HEK293 (cell line): ENCODE data around the gene MPDU1.

Experiments used
- CTCF ChIA-PET: fragments of 350-600 bp; formaldehyde crosslinking; extraction: SDS; loops from one replicate; lab custom pipeline; 2021; ENCODE audit warnings: antibody characterized with exemption; lab: Yijun Ruan, JAX
- POLR2A ChIA-PET: fragments of 300-600 bp; formaldehyde crosslinking; extraction: SDS; loops from one replicate; lab custom pipeline; 2020; ENCODE audit warnings: antibody characterized with exemption, inconsistent platforms; lab: Yijun Ruan, JAX
- H3K27ac ChIP-seq: fragments of 200-500 bp; sonication (Bioruptor generic); 2 replicates; pipeline ENCODE4 v1.5.1; 2014; ENCODE audit warnings: low read depth, low read length, control low read depth, inconsistent platforms; ENCODE audit errors: extremely low read depth
- H3K36me3 ChIP-seq, 2 experiments: fragments of 200-500 bp in 1 of 2; sonication (Bioruptor generic) in 1 of 2; 1 replicate in 1 of 2; 2 replicates in 1 of 2; pipeline ENCODE4 v1.5.1; 2014 to 2017; ENCODE audit warnings: inconsistent platforms in 2 of 2, low read length in 2 of 2; ENCODE audit not compliant: control insufficient read depth in 2 of 2, insufficient read depth in 1 of 2
- H3K4me1 ChIP-seq: fragments of 200-500 bp; sonication (Bioruptor generic); 2 replicates; pipeline ENCODE4 v1.5.1; 2014; ENCODE audit warnings: mild to moderate bottlenecking, low read length, inconsistent platforms; ENCODE audit not compliant: control insufficient read depth, insufficient read depth
- H3K4me3 ChIP-seq: 2 replicates; pipeline ENCODE4 v1.5.1; 2011; ENCODE audit warnings: low read depth, mild to moderate bottlenecking, control low read depth, low read length, moderate library complexity
- H3K9me3 ChIP-seq: fragments of 200-500 bp; sonication (Bioruptor generic); 2 replicates; pipeline ENCODE4 v1.5.1; 2014; ENCODE audit warnings: low read depth, low read length, inconsistent platforms; ENCODE audit not compliant: control insufficient read depth, insufficient read depth
- ATF2 ChIP-seq: fragments of 450-650 bp; formaldehyde crosslinking; IDR thresholded peaks from 2 replicates; pipeline ENCODE4 v1.5.1; 2016; ENCODE audit warnings: missing biosample characterization, missing genetic modification characterization, low read depth
- BCL6B ChIP-seq: fragments of 450-650 bp; formaldehyde crosslinking; IDR thresholded peaks from 2 replicates; pipeline ENCODE4 v1.5.1; 2017; ENCODE audit warnings: missing biosample characterization, missing genetic modification characterization
- FEZF1 ChIP-seq: fragments of 450-650 bp; formaldehyde crosslinking; IDR thresholded peaks from 2 replicates; pipeline ENCODE4 v1.5.1; 2016; ENCODE audit warnings: missing biosample characterization, missing genetic modification characterization
- PRDM10 ChIP-seq: fragments of 450-650 bp; formaldehyde crosslinking; IDR thresholded peaks from 2 replicates; pipeline ENCODE4 v1.5.1; 2016; ENCODE audit warnings: missing biosample characterization, missing genetic modification characterization
- PRDM6 ChIP-seq: fragments of 450-650 bp; formaldehyde crosslinking; IDR thresholded peaks from 2 replicates; pipeline ENCODE4 v1.5.1; 2017; ENCODE audit warnings: missing biosample characterization, missing genetic modification characterization
- SP7 ChIP-seq: fragments of 450-650 bp; formaldehyde crosslinking; IDR thresholded peaks from 2 replicates; pipeline ENCODE4 v1.5.1; 2016; ENCODE audit warnings: missing biosample characterization, missing genetic modification characterization
- TRIM28 ChIP-seq: IDR thresholded peaks from 2 replicates; pipeline ENCODE4 v1.6.1; 2011; ENCODE audit warnings: low read length, control low read depth, borderline replicate concordance
- ZBTB17 ChIP-seq: fragments of 450-650 bp; formaldehyde crosslinking; IDR thresholded peaks from 2 replicates; pipeline ENCODE4 v1.5.1; 2016; ENCODE audit warnings: missing biosample characterization, missing genetic modification characterization
- ZEB2 ChIP-seq: fragments of 450-650 bp; formaldehyde crosslinking; IDR thresholded peaks from 2 replicates; pipeline ENCODE4 v1.5.1; 2016; ENCODE audit warnings: missing biosample characterization, missing genetic modification characterization
- ZIC2 ChIP-seq: fragments of 450-650 bp; formaldehyde crosslinking; IDR thresholded peaks from 2 replicates; pipeline ENCODE4 v1.5.1; 2016; ENCODE audit warnings: missing biosample characterization, missing genetic modification characterization
- ZNF19 ChIP-seq: fragments of 450-650 bp; formaldehyde crosslinking; IDR thresholded peaks from 2 replicates; pipeline ENCODE4; 2016; ENCODE audit warnings: missing biosample characterization, missing genetic modification characterization, low read depth
- ZNF23 ChIP-seq: fragments of 450-650 bp; formaldehyde crosslinking; IDR thresholded peaks from 2 replicates; pipeline ENCODE4 v1.5.1; 2016; ENCODE audit warnings: missing biosample characterization, missing genetic modification characterization, borderline replicate concordance
- ZNF335 ChIP-seq: fragments of 450-650 bp; formaldehyde crosslinking; conservative IDR thresholded peaks from 2 replicates; pipeline ENCODE4 v1.5.1; 2016; ENCODE audit warnings: missing biosample characterization, missing genetic modification characterization
- ZNF366 ChIP-seq: fragments of 450-650 bp; formaldehyde crosslinking; conservative IDR thresholded peaks from 2 replicates; pipeline ENCODE4 v1.5.1; 2016; ENCODE audit warnings: missing biosample characterization, missing genetic modification characterization
- ZNF391 ChIP-seq: fragments of 450-650 bp; formaldehyde crosslinking; IDR thresholded peaks from 2 replicates; pipeline ENCODE4 v1.5.1; 2016; ENCODE audit warnings: low read depth, missing biosample characterization, missing genetic modification characterization, borderline replicate concordance
- ZNF398 ChIP-seq: fragments of 450-650 bp; formaldehyde crosslinking; IDR thresholded peaks from 2 replicates; pipeline ENCODE4 v1.5.1; 2017; ENCODE audit warnings: missing biosample characterization, missing genetic modification characterization
- ZNF404 ChIP-seq: fragments of 450-650 bp; formaldehyde crosslinking; IDR thresholded peaks from 2 replicates; pipeline ENCODE4 v1.5.1; 2017; ENCODE audit warnings: missing biosample characterization, missing genetic modification characterization
- ZNF48 ChIP-seq: fragments of 450-650 bp; formaldehyde crosslinking; IDR thresholded peaks from 2 replicates; pipeline ENCODE4 v1.5.1; 2016; ENCODE audit warnings: missing biosample characterization, missing genetic modification characterization
- ZNF521 ChIP-seq: fragments of 450-650 bp; formaldehyde crosslinking; IDR thresholded peaks from 2 replicates; pipeline ENCODE4 v1.5.1; 2017; ENCODE audit warnings: missing biosample characterization, mild to moderate bottlenecking, missing genetic modification characterization
- ZNF561 ChIP-seq: fragments of 450-650 bp; IDR thresholded peaks from 2 replicates; pipeline ENCODE4 v1.5.1; 2018; ENCODE audit warnings: missing biosample characterization, missing genetic modification characterization, borderline replicate concordance
- ZNF692 ChIP-seq: fragments of 450-650 bp; formaldehyde crosslinking; IDR thresholded peaks from 2 replicates; pipeline ENCODE4 v1.5.1; 2016; ENCODE audit warnings: missing biosample characterization, missing genetic modification characterization
- ZNF792 ChIP-seq: fragments of 450-650 bp; formaldehyde crosslinking; IDR thresholded peaks from 2 replicates; pipeline ENCODE4 v1.5.1; 2016; ENCODE audit warnings: missing biosample characterization, missing genetic modification characterization
- ZSCAN30 ChIP-seq: fragments of 450-650 bp; IDR thresholded peaks from 2 replicates; pipeline ENCODE4 v1.5.1; 2018; ENCODE audit warnings: missing biosample characterization, mild to moderate bottlenecking, missing genetic modification characterization, moderate library complexity
- ZXDB ChIP-seq: fragments of 450-650 bp; formaldehyde crosslinking; IDR thresholded peaks from 2 replicates; pipeline ENCODE4 v1.5.1; 2016; ENCODE audit warnings: missing biosample characterization, missing genetic modification characterization

Gene MPDU1

GRCh38 chr17:7632492-7632894 is 48.8 kb downstream of the MPDU1 start (continued):
- TF ChIP-seq ZNF398 (tag by site-specific recombination) (no peak), ZBTB17 (no peak), ZNF561 (tag by site-specific recombination) (0 out of 2 replicates have a peak, but pooled peaks have one; percentile 55), ZXDB (tag by site-specific recombination) (no peak), ZNF366 (tag by site-specific recombination) (peak; percentile 70), ZEB2 (tag by site-specific recombination) (0 out of 2 replicates have a peak, but pooled peaks have one; percentile 19), ZIC2 (no peak), PRDM10 (tag by site-specific recombination) (peak; percentile 59), ZNF692 (peak; percentile 41; the same call in 1 of the 2 replicates), FEZF1 (tag by site-specific recombination) (no peak), ATF2 (tag by site-specific recombination) (no peak), ZSCAN30 (tag by site-specific recombination) (0 out of 2 replicates have a peak, but pooled peaks have one; percentile 36), ZNF335 (tag by site-specific recombination) (peak; percentile 57), TRIM28 (peak; percentile 64; the same call in 1 of the 2 replicates), ZNF391 (tag by site-specific recombination) (no peak), ZNF23 (tag by site-specific recombination) (no peak)
- TF ChIP-seq, all 188 proteins: peak for 17

GRCh38 chr17:7633093-7633492 is 49.4 kb downstream of the MPDU1 start:
- Histone ChIP-seq H3K36me3 (no peaks in the 10 kb centered on the region), H3K9me3 (no peaks in the 10 kb centered on the region), H3K27ac (no peak overlapping the region), H3K4me3 (no peak overlapping the region), H3K4me1 (no peaks in the 10 kb centered on the region)
- TF ChIP-seq ZNF521 (tag by site-specific recombination) (no peak), SP7 (tag by site-specific recombination) (no peak), BCL6B (no peak), ZNF48 (no peak), ZNF792 (tag by site-specific recombination) (no peak), PRDM6 (tag by site-specific recombination) (no peak), ZNF19 (no peak), ZNF404 (tag by site-specific recombination) (no peak)
- ChIA-PET POLR2A (interaction anchor here (2.0 to 9.6 kb wide), 2 partner anchors 50 to 54 kb away, joined by 8 to 215 read pairs; partner anchors contain the start of genes MPDU1, TP53 and WRAP53), CTCF (interaction anchor here (0.7 to 10.7 kb wide), 26 partner anchors 8 to 587 kb away, joined by 3 to 207 read pairs (median 5); partner anchors contain the start of genes ATP1B2, DNAH2, FXR2 and MPDU1)
